ENCODE measurements around the gene DSCAM.

Gene DSCAM

GRCh38 chr21:40130476-40130875, 716.5 kb downstream of the DSCAM start:
- DNase-seq (ENCODE audit: low read depth) = no peak

GRCh38 chr21:40129809-40130208, 717.1 kb downstream of the DSCAM start:
- DNase-seq (ENCODE audit: low read depth) = no peak

GRCh38 chr21:40128891-40129290, 718.1 kb downstream of the DSCAM start:
- no peak for DNase-seq (ENCODE audit: low read depth)

- DNase-seq (ENCODE audit: low read depth) = no peak
Measured at GRCh38 chr21:40120940-40121575, 725.9 kb downstream of the DSCAM start.

- no peak for DNase-seq (ENCODE audit: low read depth)
Measured at GRCh38 chr21:40118527-40118926, 728.4 kb downstream of the DSCAM start.

- no peak for DNase-seq (ENCODE audit: low read depth)
Measured at GRCh38 chr21:40117236-40117635, 729.7 kb downstream of the DSCAM start.

- DNase-seq (ENCODE audit: low read depth) = no peak
Measured at GRCh38 chr21:40115775-40116174, 731.2 kb downstream of the DSCAM start.

- DNase-seq (ENCODE audit: low read depth) = no peak
Measured at GRCh38 chr21:40102682-40103081, 744.3 kb downstream of the DSCAM start.

- DNase-seq (ENCODE audit: low read depth) = no peak
Measured at GRCh38 chr21:40099809-40100208, 747.1 kb downstream of the DSCAM start.

- DNase-seq (ENCODE audit: low read depth) = no peak
Measured at GRCh38 chr21:40095477-40095876, 751.5 kb downstream of the DSCAM start.

- DNase-seq (ENCODE audit: low read depth) = no peak
Measured at GRCh38 chr21:40080385-40080784, 766.6 kb downstream of the DSCAM start.

GRCh38 chr21:40074710-40075109, 772.2 kb downstream of the DSCAM start:
- no peak for DNase-seq (ENCODE audit: low read depth)

GRCh38 chr21:40074198-40074597, 772.8 kb downstream of the DSCAM start:
- DNase-seq (ENCODE audit: low read depth) = no peak

GRCh38 chr21:40073642-40074041, 773.3 kb downstream of the DSCAM start:
- DNase-seq (ENCODE audit: low read depth) = no peak

- no peak for DNase-seq (ENCODE audit: low read depth)
Measured at GRCh38 chr21:40070871-40071270, 776.1 kb downstream of the DSCAM start.

GRCh38 chr21:40067751-40068150, 779.2 kb downstream of the DSCAM start:
- no peak for DNase-seq (ENCODE audit: low read depth)

- no peak for DNase-seq (ENCODE audit: low read depth)
Measured at GRCh38 chr21:40066221-40066620, 780.7 kb downstream of the DSCAM start.

GRCh38 chr21:40060083-40060677, 786.8 kb downstream of the DSCAM start:
- DNase-seq (ENCODE audit: low read depth) = no peak

GRCh38 chr21:40057331-40057730, 789.6 kb downstream of the DSCAM start:
- DNase-seq (ENCODE audit: low read depth) = no peak

- no peak for DNase-seq (ENCODE audit: low read depth)
Measured at GRCh38 chr21:40056031-40056430, 790.9 kb downstream of the DSCAM start.

GRCh38 chr21:40054403-40054802, 792.6 kb downstream of the DSCAM start:
- DNase-seq (ENCODE audit: low read depth) = no peak

GRCh38 chr21:40053007-40053406, 794.0 kb downstream of the DSCAM start:
- no peak for DNase-seq (ENCODE audit: low read depth)

- DNase-seq (ENCODE audit: low read depth) = no peak
Measured at GRCh38 chr21:40052276-40052675, 794.7 kb downstream of the DSCAM start.

- no peak for DNase-seq (ENCODE audit: low read depth)
Measured at GRCh38 chr21:40051801-40052200, 795.2 kb downstream of the DSCAM start.
